ENCODE data around the gene PTPRG.
A peak's percentile ranks its signal among the peaks of the same experiment; 100 is the strongest.

DNA sequence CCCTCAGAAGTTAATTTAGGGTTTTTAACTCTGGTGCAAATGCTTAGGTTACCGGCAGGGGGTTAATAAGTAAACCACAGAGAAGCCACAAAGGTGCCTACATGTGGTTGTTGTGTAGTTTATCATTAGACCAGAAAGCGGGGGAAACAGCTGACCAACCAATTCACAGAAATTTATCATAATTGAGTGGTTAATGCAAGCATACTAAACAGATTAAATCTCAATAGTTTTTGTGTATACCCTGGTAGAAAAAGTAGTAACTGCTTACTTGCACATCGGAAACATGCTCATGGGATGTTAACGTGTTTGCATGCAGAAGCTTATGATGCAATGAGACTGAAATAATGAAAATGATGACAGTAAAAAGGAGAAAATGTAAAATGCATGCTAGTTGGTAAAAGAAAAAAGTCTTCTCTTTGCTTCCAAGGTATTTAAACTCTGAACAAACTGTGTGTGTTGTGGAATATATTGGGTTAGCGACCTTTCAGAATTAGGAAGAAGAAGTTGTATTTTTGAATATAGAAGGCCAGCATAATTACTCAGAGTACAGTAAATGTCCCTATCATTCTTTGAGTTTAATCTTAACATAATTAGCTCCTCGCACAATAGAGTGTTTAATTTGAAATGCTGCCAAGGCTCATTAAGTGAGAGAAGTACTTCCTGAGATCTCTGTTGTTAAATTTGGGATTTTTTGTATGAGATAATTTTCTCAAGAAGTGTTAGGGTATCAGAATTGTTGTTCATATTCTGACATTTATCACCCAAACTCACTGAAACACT lies 316.2 kb downstream of the PTPRG start:
- TF ChIP-seq POLR2A (IDR thresholded peaks at IDR 0.05) = no peak
- TF ChIP-seq, protein P1, sequence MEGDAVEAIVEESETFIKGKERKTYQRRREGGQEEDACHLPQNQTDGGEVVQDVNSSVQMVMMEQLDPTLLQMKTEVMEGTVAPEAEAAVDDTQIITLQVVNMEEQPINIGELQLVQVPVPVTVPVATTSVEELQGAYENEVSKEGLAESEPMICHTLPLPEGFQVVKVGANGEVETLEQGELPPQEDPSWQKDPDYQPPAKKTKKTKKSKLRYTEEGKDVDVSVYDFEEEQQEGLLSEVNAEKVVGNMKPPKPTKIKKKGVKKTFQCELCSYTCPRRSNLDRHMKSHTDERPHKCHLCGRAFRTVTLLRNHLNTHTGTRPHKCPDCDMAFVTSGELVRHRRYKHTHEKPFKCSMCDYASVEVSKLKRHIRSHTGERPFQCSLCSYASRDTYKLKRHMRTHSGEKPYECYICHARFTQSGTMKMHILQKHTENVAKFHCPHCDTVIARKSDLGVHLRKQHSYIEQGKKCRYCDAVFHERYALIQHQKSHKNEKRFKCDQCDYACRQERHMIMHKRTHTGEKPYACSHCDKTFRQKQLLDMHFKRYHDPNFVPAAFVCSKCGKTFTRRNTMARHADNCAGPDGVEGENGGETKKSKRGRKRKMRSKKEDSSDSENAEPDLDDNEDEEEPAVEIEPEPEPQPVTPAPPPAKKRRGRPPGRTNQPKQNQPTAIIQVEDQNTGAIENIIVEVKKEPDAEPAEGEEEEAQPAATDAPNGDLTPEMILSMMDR (IDR thresholded peaks at IDR 0.05) = peak in 2 of 6 experiments; percentile 32
